Dedifferentiated amniotic fluid mesenchymal stem cell (primary cell): ENCODE measurements around the gene C11orf24.
A peak's percentile ranks its signal among the peaks of the same experiment; 100 is the strongest.

Experiments used
- DNase-seq: peaks from one replicate; pipeline ENCODE4 v3.0.0-alpha.2; 2016; ENCODE audit errors: extremely low spot score

The C11orf24 gene

GRCh38 chr11:68271781-68272608, at the start of gene C11orf24:
TSS of gene C11orf24 (minus strand) at chr11:68271973. CDS start at chr11:68263767, 8,206 bp downstream.
- DNase-seq, result peak; percentile 93

DNA sequence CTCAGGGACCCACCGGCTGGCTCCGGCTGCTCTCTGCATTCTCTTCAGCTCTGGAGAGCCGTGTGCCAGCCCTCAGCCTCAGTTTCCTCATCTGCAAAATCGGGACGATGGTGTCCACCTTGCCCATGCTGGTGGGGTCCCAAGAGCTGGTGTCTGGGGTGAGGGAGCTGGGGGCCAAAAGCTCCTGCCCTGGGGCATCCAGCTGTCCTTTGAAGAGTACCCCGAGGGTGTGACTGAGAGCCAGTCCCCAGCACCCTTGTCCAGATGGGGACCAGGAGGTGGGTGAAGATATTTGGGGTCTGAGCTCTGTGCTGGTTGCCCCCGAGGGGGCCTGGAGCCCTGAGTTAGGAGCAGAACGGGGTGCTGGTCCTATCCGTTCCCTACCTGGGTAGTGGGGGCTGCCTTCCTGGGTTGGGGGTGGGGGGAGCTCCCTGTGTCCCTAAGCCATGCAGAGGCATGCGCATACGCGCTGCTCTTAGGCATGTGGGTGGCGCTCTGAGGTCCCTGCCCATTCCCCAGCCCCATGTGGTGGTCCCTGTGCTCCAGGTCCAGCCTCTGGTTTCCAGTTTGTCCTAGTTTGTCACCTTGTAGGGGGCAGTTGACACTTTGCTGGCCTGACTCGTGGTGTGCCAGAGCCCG, 45.5 kb upstream of the C11orf24 start:
- no peak for DNase-seq

DNA sequence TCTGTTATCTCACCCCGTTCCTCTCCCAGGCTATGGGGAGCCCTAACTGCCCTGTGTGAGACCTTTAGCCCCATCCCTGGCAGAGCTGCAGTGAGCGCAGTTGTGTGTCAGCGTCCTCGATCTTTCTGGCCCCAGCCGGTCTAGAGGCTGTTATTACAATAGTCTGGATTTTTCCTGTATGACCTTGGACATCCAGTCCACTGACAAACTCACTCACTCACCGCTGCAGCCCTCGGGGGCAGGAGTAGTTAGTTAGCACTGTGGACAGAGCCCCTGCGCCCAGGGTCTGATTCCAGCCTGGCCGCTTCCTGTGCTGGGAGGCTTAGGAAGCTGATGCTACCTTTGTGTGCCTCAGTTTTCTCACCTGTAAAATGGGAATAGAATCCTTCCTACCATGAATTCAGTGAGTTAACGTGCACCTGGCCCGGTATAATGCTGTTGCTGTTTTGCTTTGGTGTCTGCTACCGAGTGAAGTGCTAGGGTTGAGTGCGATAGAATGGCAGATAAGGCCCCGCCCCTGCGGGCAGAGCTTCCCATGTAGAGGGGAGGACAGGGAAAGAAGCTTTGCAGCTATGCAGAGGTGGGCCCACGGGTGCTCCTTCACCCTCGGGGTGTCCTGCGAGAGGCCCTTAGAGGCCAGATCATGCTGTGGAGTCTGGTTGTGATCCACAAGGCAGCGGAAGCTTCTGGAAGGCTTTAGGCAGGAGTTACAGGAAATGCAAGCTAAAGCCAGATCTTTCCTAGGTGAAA, 43.6 kb upstream of the C11orf24 start:
- no peak for DNase-seq

DNA sequence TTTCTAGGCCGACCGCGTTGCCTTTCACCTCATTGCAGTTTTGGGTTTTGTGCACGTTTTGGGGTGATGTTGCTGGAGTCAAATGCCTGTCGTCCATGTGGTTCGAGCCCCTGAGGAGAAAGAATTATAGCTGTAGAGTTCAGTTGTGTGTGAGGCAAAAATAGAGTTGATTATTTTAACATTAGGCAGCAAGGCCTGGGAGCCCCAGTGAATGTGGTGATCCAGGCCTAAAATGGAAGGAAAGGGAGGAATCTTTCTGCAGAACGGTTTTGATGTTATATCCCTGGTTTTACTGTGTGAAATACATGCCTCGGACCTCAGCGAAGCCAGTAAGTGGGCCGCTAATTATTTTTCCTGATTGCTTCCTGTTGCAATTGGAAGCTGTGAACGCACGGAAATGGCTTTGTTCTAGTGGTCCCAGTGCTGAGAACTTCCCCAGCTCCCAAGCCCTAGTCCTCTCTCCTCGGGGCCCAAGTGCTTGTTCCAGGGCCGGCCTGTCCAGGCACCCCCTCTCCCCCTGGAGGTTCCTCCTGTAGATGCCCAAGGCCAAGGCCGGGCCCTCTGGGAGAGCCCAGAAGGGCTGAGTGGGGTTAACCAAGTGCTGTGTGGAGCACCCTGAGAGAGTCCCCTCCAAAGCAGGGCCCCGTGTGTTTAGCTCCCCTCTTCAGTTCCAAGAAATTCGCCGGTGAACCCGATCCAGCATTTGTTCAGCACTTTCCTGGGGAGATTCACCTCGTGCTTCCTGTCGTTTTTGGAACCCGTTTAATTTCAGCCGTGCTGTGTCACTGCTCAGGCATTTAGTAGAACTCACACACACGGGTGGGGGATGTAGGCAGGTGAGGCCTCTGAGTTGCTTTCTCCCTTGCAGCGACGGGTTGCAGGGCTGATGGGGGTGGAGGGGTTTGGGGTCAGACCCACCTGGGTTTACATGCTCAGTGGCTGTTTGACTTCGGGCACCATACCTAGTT, 42.7 kb upstream of the C11orf24 start:
- no peak for DNase-seq

DNA sequence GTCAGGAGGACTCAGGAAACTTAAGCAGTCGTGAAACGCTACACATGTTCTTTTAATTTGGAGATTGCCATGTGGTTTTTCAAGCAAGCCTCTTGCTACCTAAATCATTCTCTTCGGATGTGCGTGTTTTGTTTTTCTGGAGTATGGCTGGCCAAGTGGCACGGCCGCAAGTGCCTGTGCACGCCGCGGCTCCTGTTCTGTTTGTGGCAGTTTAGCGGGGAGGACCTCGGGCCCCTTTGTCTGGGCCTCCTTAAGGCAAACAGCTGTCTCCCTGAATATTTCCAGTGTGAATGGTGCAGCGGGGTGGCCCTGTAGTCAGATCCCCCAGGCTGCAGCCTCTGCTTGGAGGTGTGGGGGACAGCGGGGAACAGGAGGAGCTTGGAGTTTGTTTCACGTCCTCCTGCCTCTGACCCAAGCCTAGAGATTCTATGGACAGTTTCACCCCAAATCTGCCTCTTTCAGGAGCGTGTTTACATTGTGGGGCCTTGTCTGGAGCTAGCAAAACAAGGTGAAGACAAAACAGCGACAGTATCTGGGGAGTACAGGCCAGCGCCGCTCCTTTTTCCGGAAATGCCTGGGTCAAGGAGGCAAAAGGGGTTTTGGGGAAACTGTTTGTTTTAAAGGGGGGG, 41.9 kb upstream of the C11orf24 start:
- DNase-seq, result peak; percentile 17

GRCh38 chr11:68312780-68313573, 41.2 kb upstream of the C11orf24 start:
- DNase-seq, result no peak

- DNase-seq, result no peak
Measured at GRCh38 chr11:68312117-68312779, 40.5 kb upstream of the C11orf24 start, which contains the start of gene LRP5. TSS of gene LRP5 (plus strand) at chr11:68312591. CDS start at chr11:68312715, 124 bp downstream.

DNA sequence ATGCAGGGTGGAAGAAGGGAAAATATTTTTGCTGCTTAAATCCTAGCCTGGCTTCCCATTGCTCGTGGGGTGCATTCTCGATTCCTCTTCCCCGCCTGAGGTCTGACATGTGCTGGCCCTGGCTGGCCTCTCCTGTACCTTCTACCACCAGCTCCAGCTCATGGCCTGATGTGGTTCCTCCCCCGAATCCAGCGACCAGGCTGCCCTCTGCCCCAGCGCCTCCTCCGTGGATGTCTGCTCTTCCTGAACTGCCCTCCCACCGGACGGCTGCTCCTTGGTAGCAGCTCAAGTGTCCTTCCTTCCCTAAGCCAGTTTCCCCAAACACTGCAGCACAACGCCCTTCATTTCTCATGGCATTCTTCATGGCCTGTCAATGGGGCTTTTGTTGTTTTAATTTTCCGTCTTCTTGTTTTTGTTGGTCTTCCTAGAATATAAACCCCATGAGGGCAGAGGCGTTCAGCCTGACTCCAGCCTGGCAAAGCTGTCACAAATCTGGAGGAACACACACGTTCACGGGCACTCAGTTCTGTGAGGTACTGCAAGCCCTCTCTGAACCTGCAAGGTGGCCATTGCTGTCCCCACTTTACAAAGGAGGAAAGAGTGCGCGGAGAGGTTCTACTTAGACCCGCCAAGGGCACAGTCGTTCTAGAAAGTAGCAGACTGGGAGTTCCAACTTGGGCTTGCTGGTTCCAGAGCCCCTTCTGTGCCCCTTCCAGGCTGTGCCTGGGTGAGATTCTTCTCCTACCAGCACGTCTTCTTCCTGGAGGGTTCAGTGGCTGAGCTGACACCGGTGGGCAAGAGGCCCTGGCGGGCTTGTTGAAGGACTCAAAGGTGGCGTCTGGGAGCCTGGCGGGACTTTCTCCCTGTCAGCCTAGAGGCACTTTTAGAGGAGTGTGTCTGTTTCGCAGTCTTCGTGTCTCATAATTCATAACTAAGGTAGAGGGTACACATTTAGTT, 39.7 kb upstream of the C11orf24 start:
- DNase-seq, result no peak

- DNase-seq, result no peak
Measured at GRCh38 chr11:68309621-68310185, 37.9 kb upstream of the C11orf24 start.

DNA sequence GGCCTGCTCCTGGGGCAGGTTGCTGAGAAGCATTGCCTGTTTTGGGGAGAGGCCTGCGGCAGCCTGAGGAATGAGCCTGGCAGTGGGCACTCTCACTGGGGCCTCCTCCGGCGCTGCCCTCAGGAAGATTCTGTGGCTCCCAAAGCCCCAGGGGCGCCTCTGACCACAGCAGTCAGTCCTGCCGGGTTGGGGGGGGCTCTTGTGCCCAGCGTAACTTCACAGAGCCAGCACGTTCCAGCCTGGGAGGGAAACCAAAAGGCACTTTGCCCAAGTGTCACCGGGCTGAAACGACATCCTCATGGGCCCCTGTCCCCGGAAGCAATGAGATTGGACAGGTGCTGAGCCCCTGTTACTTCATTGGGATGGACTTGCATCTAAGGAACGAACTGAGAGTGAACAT, 36.3 kb upstream of the C11orf24 start:
- DNase-seq, result no peak

- DNase-seq, result no peak
Measured at GRCh38 chr11:68306636-68307035, 34.9 kb upstream of the C11orf24 start.

GRCh38 chr11:68303982-68304780, 32.4 kb upstream of the C11orf24 start:
- no peak for DNase-seq

DNA sequence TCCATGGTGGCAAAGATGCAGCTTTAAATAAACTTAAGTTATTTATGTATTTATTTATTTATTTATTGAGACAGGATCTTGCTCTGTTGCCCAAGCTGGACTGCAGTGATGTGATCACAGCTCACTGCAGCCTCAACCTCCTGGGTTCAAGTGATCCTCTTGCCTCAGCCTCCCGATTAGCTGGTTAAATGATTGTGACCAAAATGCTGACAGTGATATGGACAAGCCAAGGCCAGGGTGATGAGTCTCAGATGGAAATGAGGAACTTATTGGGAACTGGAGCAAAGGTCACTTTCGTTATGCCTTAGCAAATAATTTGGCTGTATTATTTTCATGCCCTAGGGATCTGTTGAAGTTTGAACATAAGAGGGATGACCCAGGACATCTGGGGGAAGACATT, 31.3 kb upstream of the C11orf24 start:
- DNase-seq, result no peak

DNA sequence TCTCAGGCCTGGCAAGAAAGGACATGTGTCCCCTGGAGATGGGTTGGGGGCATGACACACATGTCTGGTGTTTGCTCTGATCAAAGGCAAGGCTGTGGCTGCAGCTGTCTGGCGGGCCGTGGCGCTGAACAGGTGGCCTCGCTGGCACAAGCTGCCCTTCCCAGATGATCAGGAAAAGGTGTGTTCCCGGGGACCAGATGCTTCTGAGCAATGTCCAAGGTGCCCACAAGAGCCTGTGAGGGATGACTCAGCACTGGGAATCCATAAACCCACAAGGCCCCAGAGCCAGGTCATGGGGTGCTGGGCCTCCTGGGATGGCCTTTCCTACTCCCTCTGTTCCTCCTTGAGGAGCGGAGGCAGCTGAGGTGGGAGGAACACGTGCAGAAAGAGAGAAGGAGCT, 30.9 kb upstream of the C11orf24 start:
- DNase-seq, result no peak

GRCh38 chr11:68302256-68302655, 30.5 kb upstream of the C11orf24 start:
- DNase-seq, result no peak

DNA sequence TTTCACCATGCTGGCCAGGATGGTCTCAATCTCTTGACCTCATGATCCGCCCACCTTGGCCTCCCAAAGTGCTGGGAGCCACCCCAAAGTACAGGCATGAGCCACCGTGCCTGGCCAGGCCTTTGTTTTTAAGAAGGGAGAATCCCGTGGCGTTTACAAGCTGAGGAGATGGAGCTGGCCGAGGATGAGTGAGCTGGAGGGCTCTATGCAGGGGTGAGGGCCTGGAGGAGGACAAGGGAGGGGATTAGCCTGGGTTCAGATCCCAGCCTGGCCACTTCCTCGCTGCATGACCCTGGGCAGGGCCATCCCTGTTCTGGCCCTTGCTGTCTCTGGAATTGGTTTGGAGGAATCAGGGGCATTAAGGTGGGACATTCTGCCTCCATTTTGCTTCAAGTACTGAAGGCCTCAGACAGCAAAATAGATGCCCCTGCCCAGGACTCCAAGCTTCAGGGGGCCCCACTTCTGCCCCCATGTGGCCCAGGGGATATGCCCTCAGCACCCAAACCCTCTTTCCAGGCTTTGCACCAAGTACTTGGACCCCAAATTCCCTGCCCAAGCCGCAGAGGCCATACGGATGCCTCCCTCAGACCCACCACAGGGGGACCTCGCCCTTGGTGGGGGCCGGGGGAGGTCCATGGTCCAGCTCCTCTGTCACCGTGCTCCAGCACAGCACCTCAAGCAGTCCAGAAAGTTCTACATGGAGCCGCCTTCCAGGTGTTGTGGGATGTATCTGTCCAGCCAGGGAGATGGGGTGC, 28.5 kb upstream of the C11orf24 start:
- no peak for DNase-seq
